ENCODE results near the gene SCGB1C1. TPM values are rescaled to one million over a fixed set of nuclear protein-coding genes. Genes with fewer than 3 reads are reported as not detected.

The SCGB1C1 gene
- total and polyA plus RNA-seq, 2 of the 8 experiments (the other 6 are each of a cell fraction or from before 2014, with no cell fraction given): not detected

GRCh38 chr11:210803-211180, 17.9 kb downstream of the SCGB1C1 start:
- H3K9ac ChIP-seq (replicated peaks in 1 of 4; ENCODE audit: extremely low read depth in 1 of 4, low read depth in 3 of 4, low read length in 3 of 4): no peak overlapping the region
- no peak overlapping the region for H3K4me3 ChIP-seq (ENCODE audit: extremely low read depth in 1 of 4, insufficient read depth in 2 of 4, low read depth in 3 of 4, low read length in 4 of 4)
- no peak for TF ChIP-seq FOSL1 (IDR thresholded peaks at IDR 0.05; ENCODE audit: insufficient read depth, low read depth, low read length)
- no peak for TF ChIP-seq SUZ12 (IDR thresholded peaks at IDR 0.05; ENCODE audit: low read length)
- no peak for TF ChIP-seq ATF3 (IDR thresholded peaks at IDR 0.05; ENCODE audit: insufficient read depth, low read depth, low read length)
- no peak for TF ChIP-seq TAF7 (optimal IDR thresholded peaks at IDR 0.05; ENCODE audit: borderline replicate concordance, low read depth, low read length)
- no peak for TF ChIP-seq CTBP2 (IDR thresholded peaks at IDR 0.05; ENCODE audit: borderline replicate concordance, insufficient read depth, insufficient read length, low read length)
- no peak for TF ChIP-seq BCL11A (IDR thresholded peaks at IDR 0.05; ENCODE audit: low read depth in 2 of 2, low read length in 2 of 2)
- TF ChIP-seq GABPA (IDR thresholded peaks at IDR 0.05; ENCODE audit: borderline replicate concordance, insufficient read depth, low read length): no peak
- TF ChIP-seq SAP30 (IDR thresholded peaks at IDR 0.05; ENCODE audit: insufficient read depth, insufficient replicate concordance, low read length): no peak
- no peak for TF ChIP-seq RAD21 (IDR thresholded peaks at IDR 0.05 in 1 of 2, conservative IDR thresholded peaks at IDR 0.05 in 1 of 2; ENCODE audit: low read depth in 2 of 2, low read length in 2 of 2)
- TF ChIP-seq NANOG (IDR thresholded peaks at IDR 0.05; ENCODE audit: insufficient read depth, low read depth, low read length, poor library complexity, severe bottlenecking): no peak
- no peak for TF ChIP-seq MAX (IDR thresholded peaks at IDR 0.05)
- no peak for TF ChIP-seq YY1 (IDR thresholded peaks at IDR 0.05; ENCODE audit: low read depth, low read length)

More at GRCh38 chr11:210803-211180, 17.9 kb downstream of the SCGB1C1 start:
- Histone ChIP-seq H3K23ac (ENCODE audit: insufficient read length) (no peak overlapping the region), H3K23me2 (ENCODE audit: low read depth, low read length) (peaks cover 22% of the 10 kb centered on the region), H2BK120ac (replicated peaks; ENCODE audit: low read depth, low read length) (no peak overlapping the region), H3K27me3 (replicated peaks in 1 of 4; ENCODE audit: control insufficient read depth in 3 of 4, extremely low read depth in 1 of 4, insufficient read depth in 3 of 4, low read length in 3 of 4) (no peaks in the 10 kb centered on the region), H3K4ac (replicated peaks; ENCODE audit: insufficient read length, low read depth, low read length) (no peak overlapping the region), H3K79me2 (ENCODE audit: control insufficient read depth in 1 of 2, insufficient read depth in 2 of 2, low read length in 2 of 2) (peaks cover 0 to 29% of the 10 kb centered on the region in 2 experiments; a peak in 2 of 4 replicates), H4K91ac (replicated peaks; ENCODE audit: insufficient read length, low read length) (no peak overlapping the region), H3K4me2 (ENCODE audit: insufficient read depth in 1 of 2, low read depth in 2 of 2, low read length in 2 of 2) (no peak overlapping the region), H2BK5ac (ENCODE audit: low read depth, low read length) (no peak overlapping the region), H3K79me1 (ENCODE audit: low read depth, low read length) (peaks cover 11% of the 10 kb centered on the region), H4K20me1 (replicated peaks in 1 of 2; ENCODE audit: control insufficient read depth in 1 of 2, insufficient read depth in 2 of 2, low read length in 2 of 2) (peaks cover 0 to 14% of the 10 kb centered on the region in 2 experiments), H3K18ac (ENCODE audit: extremely low read depth, low read length) (no peak overlapping the region), H3K4me1 (replicated peaks in 1 of 4; ENCODE audit: control insufficient read depth in 3 of 4, insufficient read depth in 4 of 4, low read length in 3 of 4) (peaks cover 0 to 23% (median 9%) of the 10 kb centered on the region in 4 experiments; a peak in 5 of 7 replicates), H2AFZ (ENCODE audit: low read length) (no peak overlapping the region), H2BK15ac (ENCODE audit: low read length) (no peak overlapping the region), H4K5ac (ENCODE audit: insufficient read length, low read depth, low read length) (no peak overlapping the region), H2AK5ac (ENCODE audit: low read depth, low read length) (no peak overlapping the region), H3K14ac (ENCODE audit: insufficient read length) (no peak overlapping the region), H3K36me3 (ENCODE audit: control insufficient read depth in 2 of 4, insufficient read depth in 4 of 4, low read length in 3 of 4) (peaks cover 32 to 57% (median 41%) of the 10 kb centered on the region in 4 experiments), H3K56ac (replicated peaks; ENCODE audit: insufficient read length, low read depth, low read length) (no peak overlapping the region), H3K9me3 (ENCODE audit: insufficient read depth in 2 of 2, low read depth in 1 of 2, low read length in 1 of 2) (no peaks in the 10 kb centered on the region), H4K8ac (ENCODE audit: extremely low read depth, insufficient read depth, low read length) (no peak overlapping the region), H2BK12ac (ENCODE audit: low read depth, low read length) (no peak overlapping the region), H2BK20ac (ENCODE audit: low read length) (no peak overlapping the region), H3K27ac (ENCODE audit: low read depth, low read length) (no peak overlapping the region)
- ChIA-PET CTCF (ENCODE audit: partially characterized antibody) (interaction anchor here (0.9 kb wide), 1 partner anchor 151 kb away, joined by 3 read pairs; no protein-coding TSS in a partner anchor), POLR2A (ENCODE audit: partially characterized antibody) (no interaction called here)
- DNase-seq (ENCODE audit: low read depth in 1 of 2, low spot score in 2 of 2): no peak
- WGBS, 2 experiments (ENCODE audit: extremely low coverage in 1 of 2, insufficient coverage in 1 of 2, insufficient read length in 1 of 2, insufficient replicate concordance in 2 of 2, low coverage in 1 of 2, low lambda C conversion rate in 2 of 2, missing lambda C conversion rate in 1 of 2): 95% methylated on average over 5 of the region's 5 CpGs; no CpG with 5 or more reads in 1 of the 2 experiments
- no peak for FAIRE-seq

Measured in H1 (cell line).